CD4-positive, CD25-positive, alpha-beta regulatory T cell (primary cell): ENCODE data around the gene KLF14. TPM values are rescaled to one million over a fixed set of nuclear protein-coding genes. Genes with fewer than 3 reads are reported as not detected.
A peak's percentile ranks its signal among the peaks of the same experiment; 100 is the strongest.

Source experiments
- ATAC-seq, 2 donors: fragments of 150-1000 bp; cut with Tn5 transposase; one replicate each; pipeline ENCODE4 v1.10.0; 2021; ENCODE audit warnings: low read depth in 2 of 2, moderate number of reproducible peaks in 2 of 2, moderate library complexity in 1 of 2
- DNase-seq, 3 donors: peaks; one replicate each; pipeline versions ENCODE4 v3.0.0 to v3.0.0-alpha.2; 2012 to 2022; ENCODE audit warnings: mixed read lengths in 1 of 3
- H3K27ac ChIP-seq: one replicate; pipeline ENCODE4 v1.7.0; 2013; ENCODE audit warnings: mild to moderate bottlenecking, low read length; ENCODE audit not compliant: insufficient read depth, poor library complexity, severe bottlenecking
- H3K27me3 ChIP-seq: one replicate; pipeline ENCODE4 v1.7.0; 2013; ENCODE audit warnings: low read length; ENCODE audit not compliant: control insufficient read depth, insufficient read depth
- H3K36me3 ChIP-seq: one replicate; pipeline ENCODE4 v1.7.0; 2013; ENCODE audit warnings: mild to moderate bottlenecking, low read length, moderate library complexity; ENCODE audit not compliant: control insufficient read depth, insufficient read depth
- H3K4me1 ChIP-seq: 2 replicates; pipeline ENCODE4 v1.7.0; 2013; ENCODE audit warnings: mild to moderate bottlenecking, low read length; ENCODE audit not compliant: insufficient read depth, control insufficient read depth, poor library complexity, severe bottlenecking
- H3K4me3 ChIP-seq: one replicate; pipeline ENCODE4 v1.7.0; 2013; ENCODE audit warnings: low read depth, mild to moderate bottlenecking, low read length, moderate library complexity
- H3K9me3 ChIP-seq, 2 experiments: 1 replicate in 1 of 2; 2 replicates in 1 of 2; pipeline ENCODE4 v1.7.0; 2013; ENCODE audit warnings: low read length in 2 of 2, mild to moderate bottlenecking in 1 of 2, moderate library complexity in 1 of 2; ENCODE audit not compliant: control insufficient read depth in 2 of 2
- H3K27ac Mint-ChIP-seq, 3 donors: one replicate each; pipeline ENCODE4 v1.8.0; 2020 to 2022; ENCODE audit warnings: mild to moderate bottlenecking in 3 of 3, mixed read lengths in 3 of 3, moderate library complexity in 2 of 3
- H3K27me3 Mint-ChIP-seq: one replicate; pipeline ENCODE4 v1.8.0; 2022; ENCODE audit warnings: mild to moderate bottlenecking, mixed read lengths
- H3K36me3 Mint-ChIP-seq: one replicate; pipeline ENCODE4 v1.8.0; 2020; ENCODE audit warnings: mixed read lengths
- H3K4me1 Mint-ChIP-seq, 4 donors: one replicate each; pipeline ENCODE4 v1.8.0; 2020 to 2022; ENCODE audit warnings: mixed read lengths in 4 of 4, mild to moderate bottlenecking in 1 of 4
- H3K4me3 Mint-ChIP-seq, 4 donors: one replicate each; pipeline ENCODE4 v1.8.0; 2020 to 2022; ENCODE audit warnings: mild to moderate bottlenecking in 4 of 4, mixed read lengths in 4 of 4, moderate library complexity in 3 of 4
- H3K9me3 Mint-ChIP-seq, 7 donors: one replicate each; pipeline ENCODE4 v1.8.0; 2020 to 2022; ENCODE audit warnings: mixed read lengths in 7 of 7, mild to moderate bottlenecking in 3 of 7, moderate library complexity in 2 of 7
- polyA plus RNA-seq, 4 donors: library from polyadenylated mRNA; unstranded; fragments of 300-500 nt; fragmentation: Illumina TruSeq; gene quantifications; one replicate each; pipeline ENCODE4 v1.2.3, GENCODE V29; 2021
- total RNA-seq: library from RNA; stranded (reverse); gene quantifications from one replicate; pipeline ENCODE4 v1.2.3, GENCODE V29; 2022

The KLF14 gene
- total and polyA plus RNA-seq, 5 donors from 2014 or later, result not detected

DNA sequence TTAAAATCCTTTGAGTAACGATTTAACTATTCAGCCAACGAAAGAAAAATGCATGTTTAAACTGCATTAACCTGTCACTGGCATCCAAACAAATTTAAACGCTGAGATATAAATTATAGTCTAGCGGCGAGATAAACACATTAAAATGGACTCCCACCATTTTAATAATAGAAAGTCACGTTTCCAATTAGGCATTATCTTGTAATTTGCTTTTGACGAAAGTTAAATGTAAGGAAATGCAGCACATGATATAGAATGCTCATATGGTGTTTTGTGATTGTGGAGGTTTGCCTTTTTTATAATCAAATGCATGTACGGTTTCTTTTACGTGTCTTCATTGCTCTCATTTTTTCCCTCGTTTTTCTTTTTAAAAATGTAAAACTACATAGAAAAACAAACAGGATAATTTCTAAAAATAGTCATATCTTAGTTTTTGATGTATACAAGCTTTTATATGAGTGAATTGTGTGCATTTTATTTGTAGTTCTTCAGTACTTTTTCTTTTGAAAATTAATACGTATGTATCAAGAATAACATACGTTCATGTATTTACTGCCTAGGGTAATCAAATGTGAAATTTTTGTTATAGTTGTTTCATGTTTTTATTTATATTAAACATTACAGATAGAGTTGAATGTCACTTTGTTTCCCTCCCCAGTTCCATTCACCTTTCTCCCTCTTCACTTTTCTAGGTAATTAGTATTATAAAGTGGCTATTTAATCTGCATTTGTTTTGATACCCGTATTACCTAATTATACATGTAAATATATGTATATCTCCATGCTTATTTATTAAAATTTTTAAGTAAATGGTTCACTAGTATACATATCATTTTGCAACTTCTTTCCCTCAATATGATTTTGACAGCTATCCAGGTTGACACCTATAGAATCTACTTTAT lies 1.1 kb upstream of the KLF14 start:
- Histone ChIP-seq H3K27ac (no peak overlapping the region), H3K27me3 (peaks cover 71% of the 10 kb centered on the region), H3K36me3 (no peaks in the 10 kb centered on the region), H3K4me1 (peaks cover 16% of the 10 kb centered on the region), H3K4me3 (peak overlapping the region; percentile 74), H3K9me3 (peaks cover 3 to 14% of the 10 kb centered on the region in 2 experiments)
- H3K4me1 Mint-ChIP-seq, result peaks cover 5 to 14% (median 12%) of the 10 kb centered on the region in 4 donors
- peak overlapping the region; percentile 81 to 96 (median 86) for H3K4me3 Mint-ChIP-seq
- peaks cover 0 to 24% (median 0%) of the 10 kb centered on the region in 7 donors for H3K9me3 Mint-ChIP-seq
- no peak overlapping the region for H3K27ac Mint-ChIP-seq
- no peaks in the 10 kb centered on the region for H3K36me3 Mint-ChIP-seq
- ATAC-seq (no peak), DNase-seq (peak in 1 of 3 donors; percentile 14)
- H3K27me3 Mint-ChIP-seq, result peaks cover 75% of the 10 kb centered on the region

DNA sequence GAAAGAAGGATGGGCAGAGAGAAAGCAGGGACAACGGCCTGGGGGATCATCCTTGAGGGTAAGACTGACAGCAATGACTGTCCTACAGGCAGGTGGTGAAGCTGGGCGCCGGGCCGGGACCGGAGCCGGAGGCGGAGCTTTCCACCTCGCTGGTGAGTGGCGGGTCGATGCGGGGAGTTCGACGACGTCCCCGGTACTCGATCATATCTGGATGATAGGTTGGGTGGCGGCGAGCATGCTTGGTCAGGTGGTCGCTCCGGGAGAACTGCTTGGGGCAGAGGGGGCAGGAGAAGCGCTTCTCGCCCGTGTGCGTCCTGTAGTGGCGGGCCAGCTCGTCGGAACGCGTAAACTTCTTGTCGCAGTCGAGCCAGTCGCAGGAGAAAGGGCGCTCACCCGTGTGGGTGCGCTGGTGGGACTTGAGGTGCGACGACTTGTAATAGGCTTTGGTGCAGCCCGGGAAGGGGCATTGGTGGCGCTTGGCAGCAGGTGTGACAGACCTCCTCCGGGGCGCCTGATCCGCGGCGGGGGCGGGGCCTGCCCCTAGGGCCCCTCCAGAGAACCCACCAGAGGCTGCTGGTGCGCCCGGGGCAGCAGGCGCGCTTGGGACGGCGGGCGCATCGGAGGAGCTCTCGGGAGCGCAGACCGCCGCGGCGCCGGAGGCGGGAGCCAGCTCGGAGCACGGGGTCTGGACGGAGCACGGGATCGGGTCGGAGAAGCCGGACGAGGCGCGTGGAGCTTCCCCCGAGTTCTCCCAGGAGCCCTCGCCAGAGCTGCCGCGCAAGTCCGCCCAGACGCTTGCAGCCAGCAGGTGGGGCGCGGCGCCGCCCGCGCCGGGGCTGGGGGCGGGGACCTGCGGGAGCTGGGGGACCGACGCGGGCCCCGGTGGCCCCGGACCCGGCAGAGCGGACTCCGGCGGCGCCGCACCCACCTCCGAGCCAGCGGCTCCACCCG lies 752 bp downstream of the KLF14 start:
- peak; percentile 37 to 40 for ATAC-seq
- Histone ChIP-seq H3K27me3 (peaks cover 72% of the 10 kb centered on the region), H3K4me1 (peaks cover 16% of the 10 kb centered on the region), H3K4me3 (no peak overlapping the region), H3K9me3 (peaks cover 3 to 14% of the 10 kb centered on the region in 2 experiments), H3K36me3 (no peaks in the 10 kb centered on the region), H3K27ac (no peak overlapping the region)
- peaks cover 5 to 14% (median 12%) of the 10 kb centered on the region in 4 donors for H3K4me1 Mint-ChIP-seq
- H3K27ac Mint-ChIP-seq, result no peak overlapping the region
- H3K4me3 Mint-ChIP-seq, result peak overlapping the region; percentile 72 to 87 (median 76)
- peak in 2 of 3 donors; percentile 4 to 21 for DNase-seq
- peaks cover 86% of the 10 kb centered on the region for H3K27me3 Mint-ChIP-seq
- no peaks in the 10 kb centered on the region for H3K36me3 Mint-ChIP-seq
- peaks cover 0 to 24% (median 2%) of the 10 kb centered on the region in 7 donors for H3K9me3 Mint-ChIP-seq

DNA sequence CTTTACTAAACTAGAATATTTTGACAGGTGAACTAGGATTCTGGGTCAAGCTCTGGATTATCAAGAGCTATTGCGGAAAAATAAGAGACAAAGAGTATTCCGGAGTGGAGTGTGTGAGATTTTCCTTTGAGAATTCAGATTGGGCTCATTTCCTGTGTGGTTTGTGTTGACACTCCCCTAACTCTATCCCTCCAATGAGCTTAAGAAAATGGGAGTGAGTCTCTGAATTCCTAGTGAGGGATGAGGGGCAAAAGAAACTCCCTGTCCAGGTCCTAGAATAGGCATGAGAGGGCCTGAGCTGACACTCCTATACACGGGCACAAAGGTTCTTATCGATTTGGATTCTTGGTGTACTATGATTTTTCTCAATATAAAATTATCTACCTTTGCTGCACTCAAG lies 10.2 kb downstream of the KLF14 start:
- H3K4me3 ChIP-seq, result no peak overlapping the region
- H3K36me3 ChIP-seq, result no peaks in the 10 kb centered on the region
- H3K9me3 Mint-ChIP-seq, result peaks cover 0 to 1% (median 0%) of the 10 kb centered on the region in 7 donors
- no peaks in the 10 kb centered on the region for H3K4me1 ChIP-seq
- peaks cover 37% of the 10 kb centered on the region for H3K27me3 ChIP-seq
- DNase-seq, result no peak
- no peaks in the 10 kb centered on the region for H3K4me1 Mint-ChIP-seq
- no peak overlapping the region for H3K27ac ChIP-seq
- no peak for ATAC-seq
- H3K27ac Mint-ChIP-seq, result no peak overlapping the region
- H3K27me3 Mint-ChIP-seq, result peaks cover 24% of the 10 kb centered on the region
- H3K4me3 Mint-ChIP-seq, result no peak overlapping the region
- H3K36me3 Mint-ChIP-seq, result no peaks in the 10 kb centered on the region
- H3K9me3 ChIP-seq, result no peaks in the 10 kb centered on the region

DNA sequence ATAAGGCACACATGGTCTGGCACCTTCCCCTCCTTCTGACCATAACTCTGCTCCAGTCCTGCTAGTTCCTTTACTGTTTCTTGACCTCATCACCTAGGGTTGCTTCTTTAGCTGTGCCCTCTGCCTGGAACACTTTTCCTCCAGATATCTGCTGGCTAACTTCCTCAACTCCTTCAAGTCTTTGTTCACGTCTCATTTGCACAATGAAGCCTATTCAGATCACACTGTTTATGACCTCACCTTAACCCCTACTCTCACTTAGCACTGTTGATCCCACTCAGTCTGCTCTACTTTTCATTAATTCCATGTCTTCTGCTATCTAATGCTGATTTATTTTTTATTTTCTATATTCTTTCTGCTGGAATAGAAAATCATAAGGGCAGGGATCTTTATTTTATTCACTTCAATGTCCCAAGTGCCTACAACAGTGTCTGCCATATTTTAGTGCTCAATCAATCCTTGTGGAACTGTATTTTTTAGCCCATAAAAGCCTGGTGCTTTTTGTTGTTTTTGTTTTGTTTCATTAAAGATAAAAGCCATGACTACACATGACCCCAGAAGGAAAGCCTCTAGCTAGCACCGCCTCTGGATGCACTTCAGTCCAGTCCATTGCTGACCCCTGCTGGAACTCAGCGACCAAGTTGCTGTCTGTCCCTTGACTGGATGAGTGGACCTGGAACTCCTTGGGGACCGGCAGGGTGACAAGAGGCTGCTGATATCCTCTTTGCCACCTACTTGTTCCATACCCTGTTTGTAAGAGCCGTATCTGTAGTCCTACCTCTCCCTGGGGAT lies 12.3 kb downstream of the KLF14 start:
- ATAC-seq, result no peak
- peak in 1 of 3 donors; percentile 10 for DNase-seq
- H3K27me3 ChIP-seq, result peaks cover 25% of the 10 kb centered on the region

DNA sequence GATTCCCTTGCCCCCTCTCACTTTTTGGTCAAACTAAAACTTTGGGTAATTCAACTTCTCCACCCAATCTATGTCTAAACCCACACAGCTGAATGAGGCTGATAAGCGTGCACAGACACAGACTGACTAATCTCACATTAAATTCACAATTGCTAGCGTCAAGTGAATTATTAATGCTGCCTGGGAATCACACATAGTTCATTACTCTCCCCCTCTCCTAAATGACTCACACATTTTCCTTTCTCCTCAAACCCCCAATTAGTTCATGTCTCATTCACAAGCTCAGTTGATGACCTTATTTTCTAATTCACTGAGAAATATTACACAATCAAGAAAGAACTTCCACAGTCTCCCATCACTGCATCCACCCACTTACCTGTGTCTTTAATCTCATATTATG lies 14.5 kb downstream of the KLF14 start:
- no peak for ATAC-seq
- Mint-ChIP-seq H3K36me3 (no peaks in the 10 kb centered on the region), H3K9me3 (no peaks in the 10 kb centered on the region), H3K4me1 (no peaks in the 10 kb centered on the region), H3K27me3 (peaks cover 15% of the 10 kb centered on the region), H3K27ac (no peak overlapping the region), H3K4me3 (no peak overlapping the region)
- Histone ChIP-seq H3K4me1 (no peaks in the 10 kb centered on the region), H3K36me3 (no peaks in the 10 kb centered on the region), H3K27me3 (peaks cover 25% of the 10 kb centered on the region), H3K9me3 (no peaks in the 10 kb centered on the region), H3K4me3 (no peak overlapping the region), H3K27ac (no peak overlapping the region)
- DNase-seq, result no peak

More for the DNA sequence above, 12.3 kb downstream of the KLF14 start:
- Histone ChIP-seq H3K36me3 (no peaks in the 10 kb centered on the region), H3K4me3 (no peak overlapping the region), H3K27ac (no peak overlapping the region), H3K9me3 (no peaks in the 10 kb centered on the region), H3K4me1 (no peaks in the 10 kb centered on the region)
- Mint-ChIP-seq H3K27ac (no peak overlapping the region), H3K36me3 (no peaks in the 10 kb centered on the region), H3K9me3 (no peaks in the 10 kb centered on the region), H3K4me1 (no peaks in the 10 kb centered on the region), H3K27me3 (peaks cover 20% of the 10 kb centered on the region), H3K4me3 (no peak overlapping the region)

DNA sequence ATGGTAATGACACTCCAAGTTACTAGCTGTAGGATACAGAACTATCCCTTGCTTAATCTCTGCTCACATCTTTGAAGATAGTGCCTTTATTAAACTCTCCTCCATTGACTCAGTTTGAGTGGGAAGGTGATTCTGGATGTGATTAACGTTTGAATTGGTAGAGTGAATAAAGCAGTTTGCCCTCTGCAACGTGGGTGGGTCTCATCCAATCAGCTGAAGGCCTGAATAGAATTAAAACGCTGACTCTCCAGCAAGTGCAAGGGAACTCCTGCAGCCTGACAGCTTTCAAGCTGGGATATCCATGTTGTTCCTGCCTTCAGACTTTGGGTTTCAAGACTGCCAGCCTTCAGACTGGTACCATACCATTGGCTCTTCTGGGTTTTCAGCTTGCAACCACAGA lies 21.6 kb downstream of the KLF14 start:
- H3K27me3 Mint-ChIP-seq, result peaks cover 20% of the 10 kb centered on the region
- no peak overlapping the region for H3K4me3 Mint-ChIP-seq
- peaks cover 0 to under 1% (median 0%) of the 10 kb centered on the region in 7 donors for H3K9me3 Mint-ChIP-seq
- no peak overlapping the region for H3K4me3 ChIP-seq
- ATAC-seq (no peak), DNase-seq (no peak)
- no peaks in the 10 kb centered on the region for H3K4me1 Mint-ChIP-seq
- H3K4me1 ChIP-seq, result no peaks in the 10 kb centered on the region
- H3K36me3 Mint-ChIP-seq, result no peaks in the 10 kb centered on the region
- H3K27ac Mint-ChIP-seq, result no peak overlapping the region
- H3K9me3 ChIP-seq, result no peaks in the 10 kb centered on the region
- no peak overlapping the region for H3K27ac ChIP-seq
- no peaks in the 10 kb centered on the region for H3K36me3 ChIP-seq
- peaks cover 7% of the 10 kb centered on the region for H3K27me3 ChIP-seq

DNA sequence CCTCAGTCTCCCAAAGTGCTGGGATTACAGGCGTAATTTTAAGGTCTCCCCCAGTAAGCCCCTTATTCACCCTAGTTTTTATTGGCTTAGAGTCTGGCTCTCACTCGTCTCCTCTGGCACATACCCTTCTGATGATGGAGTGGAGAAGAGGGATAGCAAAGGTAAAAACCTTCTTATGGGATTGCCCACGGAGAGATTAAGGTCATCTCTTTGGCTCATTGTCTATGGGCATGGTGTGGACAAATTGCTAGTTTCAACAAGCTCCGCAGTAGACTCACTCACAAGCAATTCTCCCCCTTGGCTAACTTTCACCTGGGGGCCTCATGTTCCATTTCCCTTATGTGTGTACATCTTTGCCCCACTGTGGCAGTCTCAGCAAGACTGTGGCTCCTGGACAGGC lies 25.2 kb downstream of the KLF14 start:
- no peak overlapping the region for H3K4me3 Mint-ChIP-seq
- ATAC-seq (no peak), DNase-seq (no peak)
- Histone ChIP-seq H3K36me3 (no peaks in the 10 kb centered on the region), H3K4me3 (no peak overlapping the region), H3K4me1 (no peaks in the 10 kb centered on the region), H3K9me3 (no peaks in the 10 kb centered on the region), H3K27me3 (peaks cover 5% of the 10 kb centered on the region), H3K27ac (no peak overlapping the region)
- peaks cover 0 to 12% (median 5%) of the 10 kb centered on the region in 7 donors for H3K9me3 Mint-ChIP-seq
- no peaks in the 10 kb centered on the region for H3K4me1 Mint-ChIP-seq
- H3K36me3 Mint-ChIP-seq, result no peaks in the 10 kb centered on the region
- H3K27me3 Mint-ChIP-seq, result peaks cover 21% of the 10 kb centered on the region
- H3K27ac Mint-ChIP-seq, result no peak overlapping the region
